ENCODE results near the gene ZNF512. TPM values are rescaled to one million over a fixed set of nuclear protein-coding genes. Genes with fewer than 3 reads are reported as not detected.
A peak's percentile ranks its signal among the peaks of the same experiment; 100 is the strongest.
"Not testable (repeated sequence)": the region's sequence is repeated elsewhere in the genome, so short reads cannot be mapped to it uniquely, and the experiment has no call there.

Gene ZNF512
- total and polyA plus RNA-seq, 2 experiments from 2014 or later, result 16.1 to 16.7 TPM

DNA sequence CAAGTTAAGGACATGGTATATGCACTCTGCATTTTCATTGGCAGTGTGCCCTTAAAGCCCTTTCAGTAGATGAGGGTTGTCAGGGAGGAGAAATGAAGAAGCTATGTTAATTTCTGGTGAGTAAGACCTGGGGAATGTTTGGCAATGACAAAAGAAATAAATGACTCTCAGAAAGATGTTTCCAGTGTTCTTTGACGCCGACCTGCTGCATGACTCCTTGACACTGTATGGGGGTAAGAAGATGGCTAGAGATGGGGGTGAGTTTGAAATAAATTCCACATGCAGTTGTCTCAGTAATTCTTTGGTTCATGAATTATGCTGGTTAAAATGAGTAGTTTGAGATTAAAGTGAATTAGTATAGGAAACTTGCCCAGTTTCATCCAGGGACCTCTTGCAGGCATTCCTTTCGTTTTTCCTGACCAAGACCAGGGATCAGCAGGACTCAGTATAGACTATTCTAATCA is 40.1 kb downstream of the ZNF512 start:
- Histone ChIP-seq H3F3A (ENCODE audit: insufficient read depth) (peaks cover 45% of the 10 kb centered on the region), H3K4me3 (no peak overlapping the region), H3K79me2 (ENCODE audit: insufficient read depth) (no peaks in the 10 kb centered on the region), H3K27me3 (replicated peaks; ENCODE audit: insufficient read depth) (no peaks in the 10 kb centered on the region), H3K4me1 (ENCODE audit: insufficient read depth) (peaks cover 33% of the 10 kb centered on the region), H3K9me2 (ENCODE audit: insufficient read depth) (no peaks in the 10 kb centered on the region), H2AFZ (no peak overlapping the region), H4K20me1 (ENCODE audit: insufficient read depth) (no peaks in the 10 kb centered on the region), H3K9ac (no peak overlapping the region), H3K36me3 (ENCODE audit: low read depth) (peaks cover 10% of the 10 kb centered on the region), H3K4me2 (ENCODE audit: unreplicated experiment) (peak overlapping the region; percentile 49), H3K27ac (peak overlapping the region; percentile 39), H3K9me3 (ENCODE audit: low read depth) (no peaks in the 10 kb centered on the region)
- in situ Hi-C loops (cut with MboI), result no loop called here
- peak; percentile 83 for DNase-seq
- 10 to 12% methylated on average over 3 of the region's 3 CpGs for WGBS, 2 experiments (ENCODE audit: low coverage in 1 of 2, low lambda C conversion rate in 2 of 2, missing lambda C conversion rate in 2 of 2)
- TF ChIP-seq EZH2phosphoT487 (IDR thresholded peaks at IDR 0.05; ENCODE audit: insufficient read depth, low read depth), result no peak
- no peak for TF ChIP-seq EZH2 (IDR thresholded peaks at IDR 0.05; ENCODE audit: insufficient read depth, poor library complexity, severe bottlenecking)

DNA sequence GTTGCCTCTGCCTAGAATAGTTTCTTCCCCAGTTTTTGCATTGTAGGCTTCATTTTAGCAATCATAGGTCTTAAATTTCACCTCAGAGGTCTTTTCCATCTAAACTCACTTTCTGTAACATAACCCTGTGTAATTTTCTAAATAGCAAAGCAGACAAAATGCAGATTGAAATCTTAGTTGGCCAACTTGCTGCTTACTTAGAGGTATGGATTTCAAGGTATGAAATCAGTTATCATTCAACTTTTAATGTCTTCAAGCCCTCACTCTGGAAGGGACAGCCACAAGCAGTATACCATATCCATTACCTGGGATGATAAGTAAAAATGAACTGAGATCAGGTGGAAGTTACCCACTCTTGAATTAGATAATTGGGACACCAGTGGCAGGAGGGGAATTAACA is 42.1 kb downstream of the ZNF512 start:
- Histone ChIP-seq H3K36me3 (ENCODE audit: low read depth) (peaks cover 3% of the 10 kb centered on the region; the same call in 1 of the 2 replicates), H3F3A (ENCODE audit: insufficient read depth) (peaks cover 45% of the 10 kb centered on the region), H3K9ac (no peak overlapping the region), H2AFZ (no peak overlapping the region), H3K4me1 (ENCODE audit: insufficient read depth) (peaks cover 36% of the 10 kb centered on the region), H3K27ac (no peak overlapping the region), H3K4me2 (ENCODE audit: unreplicated experiment) (no peak overlapping the region), H3K4me3 (no peak overlapping the region), H4K20me1 (ENCODE audit: insufficient read depth) (no peaks in the 10 kb centered on the region), H3K9me2 (ENCODE audit: insufficient read depth) (no peaks in the 10 kb centered on the region), H3K79me2 (ENCODE audit: insufficient read depth) (peaks cover 10% of the 10 kb centered on the region), H3K9me3 (ENCODE audit: low read depth) (no peaks in the 10 kb centered on the region), H3K27me3 (replicated peaks; ENCODE audit: insufficient read depth) (no peaks in the 10 kb centered on the region)
- no peak for DNase-seq
- in situ Hi-C loops (cut with MboI), result no loop called here
- TF ChIP-seq EZH2 (IDR thresholded peaks at IDR 0.05; ENCODE audit: insufficient read depth, poor library complexity, severe bottlenecking) (no peak), EZH2phosphoT487 (IDR thresholded peaks at IDR 0.05; ENCODE audit: insufficient read depth, low read depth) (no peak)

DNA sequence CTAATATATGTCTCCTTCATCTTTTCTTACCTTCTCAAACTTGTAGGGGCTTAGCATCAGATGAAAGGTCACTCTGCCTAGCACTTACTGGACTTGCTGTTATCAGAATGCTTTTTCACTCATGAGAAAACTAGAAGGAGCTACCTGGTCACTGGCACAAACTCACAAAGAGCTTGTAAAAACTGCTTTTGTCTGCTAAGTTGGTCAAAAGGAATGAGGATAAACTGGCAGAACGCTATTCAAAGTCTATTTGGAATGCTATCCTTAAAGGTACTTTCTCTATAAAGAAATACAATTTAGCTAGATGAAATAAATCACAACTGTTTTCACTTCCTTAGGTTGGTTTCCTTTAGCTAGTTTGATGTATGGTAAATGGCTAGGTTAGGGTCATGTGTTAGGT is 43.5 kb downstream of the ZNF512 start:
- H3K27ac ChIP-seq; H3K4me3 ChIP-seq; H3K9me2 ChIP-seq (ENCODE audit: insufficient read depth); in situ Hi-C loops (cut with MboI); H3K27me3 ChIP-seq (replicated peaks; ENCODE audit: insufficient read depth); H2AFZ ChIP-seq; H3K4me2 ChIP-seq (ENCODE audit: unreplicated experiment); H3K36me3 ChIP-seq (ENCODE audit: low read depth); H3K9me3 ChIP-seq (ENCODE audit: low read depth); DNase-seq; H3K9ac ChIP-seq; H4K20me1 ChIP-seq (ENCODE audit: insufficient read depth): not testable (repeated sequence)
- Histone ChIP-seq H3K79me2 (ENCODE audit: insufficient read depth) (peaks cover 10% of the 10 kb centered on the region), H3K4me1 (ENCODE audit: insufficient read depth) (peaks cover 36% of the 10 kb centered on the region), H3F3A (ENCODE audit: insufficient read depth) (peaks cover 45% of the 10 kb centered on the region)
- 90 to 100% methylated on average over 1 of the region's 1 CpG for WGBS, 2 experiments (ENCODE audit: low coverage in 1 of 2, low lambda C conversion rate in 2 of 2, missing lambda C conversion rate in 2 of 2)

DNA sequence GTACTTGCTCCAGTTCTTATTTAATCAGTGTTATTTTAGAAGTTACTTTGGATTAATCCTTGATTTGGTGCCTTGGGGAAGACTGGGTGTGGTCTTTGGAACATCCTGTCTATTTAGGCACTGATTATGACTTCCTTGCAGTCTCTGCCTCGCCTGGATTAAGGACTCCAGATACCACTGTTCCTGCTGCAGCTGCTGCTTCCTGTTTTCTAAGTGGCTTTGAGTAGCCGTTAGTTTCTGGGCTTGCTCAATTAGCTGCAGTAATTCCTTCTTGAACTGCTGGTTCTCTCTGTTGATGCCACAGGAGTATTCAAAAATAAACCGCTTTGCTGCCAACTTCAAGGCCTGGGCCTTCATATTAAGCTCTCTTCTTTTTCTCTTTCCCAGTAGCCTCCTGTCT is 44.1 kb downstream of the ZNF512 start:
- in situ Hi-C loops (cut with MboI); H3K4me3 ChIP-seq; DNase-seq; H2AFZ ChIP-seq; H3K9ac ChIP-seq; H3K9me3 ChIP-seq (ENCODE audit: low read depth); H3K27me3 ChIP-seq (replicated peaks; ENCODE audit: insufficient read depth); H3K4me2 ChIP-seq (ENCODE audit: unreplicated experiment); H3K27ac ChIP-seq; H4K20me1 ChIP-seq (ENCODE audit: insufficient read depth); H3K9me2 ChIP-seq (ENCODE audit: insufficient read depth): not testable (repeated sequence)
- Histone ChIP-seq H3F3A (ENCODE audit: insufficient read depth) (peaks cover 40% of the 10 kb centered on the region), H3K36me3 (ENCODE audit: low read depth) (peaks cover 13% of the 10 kb centered on the region; the same call in 1 of the 2 replicates), H3K79me2 (ENCODE audit: insufficient read depth) (peaks cover 10% of the 10 kb centered on the region), H3K4me1 (ENCODE audit: insufficient read depth) (peaks cover 36% of the 10 kb centered on the region)
- 72 to 80% methylated on average over 3 of the region's 3 CpGs for WGBS, 2 experiments (ENCODE audit: low coverage in 1 of 2, low lambda C conversion rate in 2 of 2, missing lambda C conversion rate in 2 of 2)

Measured in GM23248 (cell line).